ENCODE results near the gene TACR2.

GRCh38 chr10:69421611-69422308 lies 5.0 kb upstream of the TACR2 start:
- no peak for TF ChIP-seq FOXP2 (optimal IDR thresholded peaks at IDR 0.05; ENCODE audit: borderline replicate concordance, extremely low read depth, extremely low read length, insufficient read depth)
- no peak for TF ChIP-seq REST (IDR thresholded peaks at IDR 0.05; ENCODE audit: insufficient read depth in 1 of 2, low read depth in 2 of 2, low read length in 2 of 2)

All from PFSK-1 (cell line).